ENCODE data around the gene TRIM51. TPM values are rescaled to one million over a fixed set of nuclear protein-coding genes. Genes with fewer than 3 reads are reported as not detected.
A peak's percentile ranks its signal among the peaks of the same experiment; 100 is the strongest.
"Not testable (repeated sequence)": the region's sequence is repeated elsewhere in the genome, so short reads cannot be mapped to it uniquely, and the experiment has no call there.

TRIM51 gene
- polyA plus RNA-seq, 2 of the 4 experiments (the other 2 are of a cell fraction), result not detected

DNA sequence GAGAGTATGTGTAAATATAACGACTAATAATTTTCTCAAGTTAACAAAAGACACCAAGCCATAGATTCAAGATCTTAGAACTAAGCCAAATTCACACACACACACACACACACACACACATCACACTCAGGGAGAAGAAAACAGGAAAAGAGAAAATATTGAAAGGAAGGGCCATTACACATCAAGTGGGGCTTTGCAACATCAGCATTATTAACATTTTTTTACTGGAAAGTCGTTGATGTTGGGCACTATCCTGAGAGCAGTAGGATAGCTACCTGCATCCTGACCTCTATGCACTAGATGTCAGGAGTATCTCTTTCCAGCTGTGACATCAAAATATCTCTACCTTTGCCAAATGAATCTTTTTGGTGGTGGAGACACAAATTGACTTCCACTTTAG is 35.6 kb upstream of the TRIM51 start:
- no peak for ATAC-seq
- Histone ChIP-seq H3K4me1 (no peaks in the 10 kb centered on the region), H3K4me3 (no peak overlapping the region), H3K9me3 (no peaks in the 10 kb centered on the region), H3K4me2 (no peak overlapping the region), H3K27ac (no peak overlapping the region)
- CTCF ChIA-PET, result interaction anchor here (0.6 kb wide), 1 partner anchor 498 kb away, joined by 3 read pairs; no protein-coding TSS in a partner anchor
- no peak for FAIRE-seq
- TF ChIP-seq, protein P1, sequence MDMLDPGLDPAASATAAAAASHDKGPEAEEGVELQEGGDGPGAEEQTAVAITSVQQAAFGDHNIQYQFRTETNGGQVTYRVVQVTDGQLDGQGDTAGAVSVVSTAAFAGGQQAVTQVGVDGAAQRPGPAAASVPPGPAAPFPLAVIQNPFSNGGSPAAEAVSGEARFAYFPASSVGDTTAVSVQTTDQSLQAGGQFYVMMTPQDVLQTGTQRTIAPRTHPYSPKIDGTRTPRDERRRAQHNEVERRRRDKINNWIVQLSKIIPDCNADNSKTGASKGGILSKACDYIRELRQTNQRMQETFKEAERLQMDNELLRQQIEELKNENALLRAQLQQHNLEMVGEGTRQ (IDR thresholded peaks at IDR 0.05), result no peak
- TF ChIP-seq MAFK (IDR thresholded peaks at IDR 0.05; ENCODE audit: partially characterized antibody) (peak; percentile 61), RCOR1 (IDR thresholded peaks at IDR 0.05; ENCODE audit: low read depth, low read length) (no peak), HOXB13 (CRISPR knock-in tag; IDR thresholded peaks at IDR 0.05; ENCODE audit: low read depth) (no peak)
- DNase-seq (ENCODE audit: low read depth in 1 of 2, low spot score in 1 of 2), result no peak
- POLR2A ChIA-PET, result no interaction called here
- WGBS (ENCODE audit: missing lambda C conversion rate), result 2% methylated on average over 2 of the region's 2 CpGs

DNA sequence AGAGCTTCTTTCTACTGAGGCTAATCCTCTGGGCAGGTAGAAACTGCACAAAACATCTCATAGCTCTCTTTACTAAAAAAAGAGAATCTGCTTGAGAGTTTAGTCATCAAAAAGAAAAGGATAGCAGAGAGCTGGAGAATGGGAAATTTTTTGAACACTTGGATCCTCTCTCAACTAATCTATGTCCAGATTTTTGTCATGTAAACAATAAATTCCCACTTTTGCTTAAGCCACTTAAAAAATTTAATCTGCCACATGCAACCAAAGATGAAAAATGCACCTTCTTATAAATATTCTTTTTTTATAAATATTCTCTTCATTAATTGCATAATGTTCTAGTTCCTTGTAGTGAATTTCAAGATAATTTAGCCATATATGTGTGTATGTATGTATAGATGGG is 34.1 kb upstream of the TRIM51 start:
- TF ChIP-seq MAFK (IDR thresholded peaks at IDR 0.05; ENCODE audit: partially characterized antibody) (peak; percentile 58), ZFP36 (IDR thresholded peaks at IDR 0.05; ENCODE audit: borderline replicate concordance, partially characterized antibody) (no peak)
- TF ChIP-seq, protein P2, sequence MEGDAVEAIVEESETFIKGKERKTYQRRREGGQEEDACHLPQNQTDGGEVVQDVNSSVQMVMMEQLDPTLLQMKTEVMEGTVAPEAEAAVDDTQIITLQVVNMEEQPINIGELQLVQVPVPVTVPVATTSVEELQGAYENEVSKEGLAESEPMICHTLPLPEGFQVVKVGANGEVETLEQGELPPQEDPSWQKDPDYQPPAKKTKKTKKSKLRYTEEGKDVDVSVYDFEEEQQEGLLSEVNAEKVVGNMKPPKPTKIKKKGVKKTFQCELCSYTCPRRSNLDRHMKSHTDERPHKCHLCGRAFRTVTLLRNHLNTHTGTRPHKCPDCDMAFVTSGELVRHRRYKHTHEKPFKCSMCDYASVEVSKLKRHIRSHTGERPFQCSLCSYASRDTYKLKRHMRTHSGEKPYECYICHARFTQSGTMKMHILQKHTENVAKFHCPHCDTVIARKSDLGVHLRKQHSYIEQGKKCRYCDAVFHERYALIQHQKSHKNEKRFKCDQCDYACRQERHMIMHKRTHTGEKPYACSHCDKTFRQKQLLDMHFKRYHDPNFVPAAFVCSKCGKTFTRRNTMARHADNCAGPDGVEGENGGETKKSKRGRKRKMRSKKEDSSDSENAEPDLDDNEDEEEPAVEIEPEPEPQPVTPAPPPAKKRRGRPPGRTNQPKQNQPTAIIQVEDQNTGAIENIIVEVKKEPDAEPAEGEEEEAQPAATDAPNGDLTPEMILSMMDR (IDR thresholded peaks at IDR 0.05), result no peak
- Histone ChIP-seq H3K4me2 (no peak overlapping the region), H3K4me1 (no peaks in the 10 kb centered on the region), H3K27ac (no peak overlapping the region), H3K4me3 (no peak overlapping the region), H3K9me3 (no peaks in the 10 kb centered on the region)
- no peak for ATAC-seq
- DNase-seq (ENCODE audit: low read depth in 1 of 2, low spot score in 1 of 2), result no peak
- no peak for FAIRE-seq
- ChIA-PET CTCF (no interaction called here), POLR2A (no interaction called here)

DNA sequence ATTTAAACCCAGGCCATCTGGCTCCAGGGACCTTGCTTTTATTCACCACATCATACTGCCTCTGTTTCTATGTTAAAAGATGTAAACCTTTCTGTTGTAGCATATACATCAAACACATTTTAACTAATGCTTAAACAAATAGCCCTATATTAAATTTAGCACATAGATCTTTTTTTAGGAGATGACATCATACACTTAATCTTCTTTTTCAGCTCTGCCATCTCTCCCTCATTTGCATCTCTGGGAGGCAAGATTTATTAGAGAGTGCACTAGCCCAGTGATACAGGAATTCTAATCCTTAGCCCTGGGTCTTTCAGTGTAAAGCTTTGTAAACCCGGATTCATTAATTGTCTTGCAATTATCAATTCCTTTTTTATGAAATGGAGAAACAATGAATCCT is 31.0 kb upstream of the TRIM51 start:
- H3K27ac ChIP-seq, result no peak overlapping the region
- FAIRE-seq (no peak), DNase-seq (ENCODE audit: low read depth in 1 of 2, low spot score in 1 of 2) (no peak), ATAC-seq (no peak)
- no peaks in the 10 kb centered on the region for H3K9me3 ChIP-seq
- TF ChIP-seq POLR2AphosphoS2 (conservative IDR thresholded peaks at IDR 0.05; ENCODE audit: low read length) (no peak), KDM1A (IDR thresholded peaks at IDR 0.05; ENCODE audit: low read depth) (no peak), BHLHE40 (IDR thresholded peaks at IDR 0.05; ENCODE audit: low read depth, low read length) (no peak), CBX8 (IDR thresholded peaks at IDR 0.05) (no peak), JUNB (IDR thresholded peaks at IDR 0.05) (no peak), FOSL2 (IDR thresholded peaks at IDR 0.05) (no peak), FOSL2 (CRISPR knock-in tag; IDR thresholded peaks at IDR 0.05) (no peak), ESRRA (IDR thresholded peaks at IDR 0.05; ENCODE audit: borderline replicate concordance, low read length) (no peak), ZNF302 (CRISPR knock-in tag; IDR thresholded peaks at IDR 0.05) (no peak), SMC3 (IDR thresholded peaks at IDR 0.05) (no peak), NFE2L2 (conservative IDR thresholded peaks at IDR 0.05; ENCODE audit: low read length) (no peak)
- TF ChIP-seq, protein P3, sequence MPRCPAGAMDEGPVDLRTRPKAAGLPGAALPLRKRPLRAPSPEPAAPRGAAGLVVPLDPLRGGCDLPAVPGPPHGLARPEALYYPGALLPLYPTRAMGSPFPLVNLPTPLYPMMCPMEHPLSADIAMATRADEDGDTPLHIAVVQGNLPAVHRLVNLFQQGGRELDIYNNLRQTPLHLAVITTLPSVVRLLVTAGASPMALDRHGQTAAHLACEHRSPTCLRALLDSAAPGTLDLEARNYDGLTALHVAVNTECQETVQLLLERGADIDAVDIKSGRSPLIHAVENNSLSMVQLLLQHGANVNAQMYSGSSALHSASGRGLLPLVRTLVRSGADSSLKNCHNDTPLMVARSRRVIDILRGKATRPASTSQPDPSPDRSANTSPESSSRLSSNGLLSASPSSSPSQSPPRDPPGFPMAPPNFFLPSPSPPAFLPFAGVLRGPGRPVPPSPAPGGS (IDR thresholded peaks at IDR 0.05), result no peak
- ChIA-PET POLR2A (no interaction called here), CTCF (no interaction called here)
- no peak overlapping the region for H3K4me3 ChIP-seq
- no peak overlapping the region for H3K4me2 ChIP-seq
- no peaks in the 10 kb centered on the region for H3K4me1 ChIP-seq
- 0% methylated on average over 1 of the region's 1 CpG for WGBS (ENCODE audit: missing lambda C conversion rate)

DNA sequence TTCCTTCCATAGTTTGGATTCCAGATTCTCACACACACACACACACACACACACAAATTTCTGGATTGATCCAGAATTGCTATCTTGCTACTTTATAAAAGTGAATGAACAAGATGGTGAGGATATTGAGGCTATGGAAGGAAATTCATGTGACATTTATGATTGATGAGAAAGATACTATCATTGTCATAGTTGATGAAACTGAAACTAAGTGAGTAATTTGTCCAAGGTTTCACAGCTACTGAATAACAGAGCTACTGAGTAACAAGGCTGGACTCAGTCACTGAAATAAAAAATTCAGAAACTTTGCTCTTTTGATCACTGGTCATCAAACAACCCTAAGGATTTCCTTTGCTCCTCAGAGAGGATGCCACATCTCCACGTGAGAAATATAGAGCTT is 28.4 kb upstream of the TRIM51 start:
- 0% methylated on average over 1 of the region's 1 CpG for WGBS (ENCODE audit: missing lambda C conversion rate)
- CTCF ChIA-PET, result no interaction called here
- no peak for ATAC-seq
- no peak for FAIRE-seq
- no peaks in the 10 kb centered on the region for H3K4me1 ChIP-seq
- H3K9me3 ChIP-seq, result no peaks in the 10 kb centered on the region
- no peak overlapping the region for H3K4me2 ChIP-seq
- no peak overlapping the region for H3K27ac ChIP-seq
- no peak overlapping the region for H3K4me3 ChIP-seq
- POLR2A ChIA-PET, result no interaction called here
- TF ChIP-seq EP300 (IDR thresholded peaks at IDR 0.05), result no peak
- no peak for TF ChIP-seq EHF (CRISPR knock-in tag; IDR thresholded peaks at IDR 0.05)
- no peak for TF ChIP-seq NFE2L2 (conservative IDR thresholded peaks at IDR 0.05; ENCODE audit: low read length)
- TF ChIP-seq MAFK (IDR thresholded peaks at IDR 0.05; ENCODE audit: partially characterized antibody), result no peak
- no peak for TF ChIP-seq SMC3 (IDR thresholded peaks at IDR 0.05)
- no peak for DNase-seq (ENCODE audit: low read depth in 1 of 2, low spot score in 1 of 2)

DNA sequence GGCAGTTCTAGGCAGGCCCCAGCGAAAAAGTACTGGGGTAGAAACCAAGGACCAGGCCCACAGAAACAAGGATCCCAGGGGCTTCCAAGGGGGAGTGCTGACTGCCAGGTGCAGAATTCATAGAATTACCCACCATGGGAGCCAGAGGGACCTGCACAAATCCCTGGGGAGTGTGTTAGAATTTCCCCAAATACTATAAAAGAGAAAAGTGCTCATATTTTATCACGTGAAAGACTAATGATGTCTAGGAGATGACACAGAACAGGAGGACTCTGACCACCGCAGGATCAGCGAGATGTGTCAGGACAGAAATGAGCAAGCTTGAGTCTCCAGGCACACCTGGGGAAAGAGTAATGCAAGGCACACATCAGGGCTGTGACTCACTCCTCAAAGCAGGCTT is 15.7 kb upstream of the TRIM51 start:
- CTCF ChIA-PET; H3K4me3 ChIP-seq; H3K9me3 ChIP-seq; FAIRE-seq; DNase-seq (ENCODE audit: low read depth in 1 of 2, low spot score in 1 of 2); H3K4me2 ChIP-seq; POLR2A ChIA-PET; ATAC-seq; H3K4me1 ChIP-seq; H3K27ac ChIP-seq: not testable (repeated sequence)
- 10% methylated on average over 3 of the region's 4 CpGs for WGBS (ENCODE audit: missing lambda C conversion rate)

DNA sequence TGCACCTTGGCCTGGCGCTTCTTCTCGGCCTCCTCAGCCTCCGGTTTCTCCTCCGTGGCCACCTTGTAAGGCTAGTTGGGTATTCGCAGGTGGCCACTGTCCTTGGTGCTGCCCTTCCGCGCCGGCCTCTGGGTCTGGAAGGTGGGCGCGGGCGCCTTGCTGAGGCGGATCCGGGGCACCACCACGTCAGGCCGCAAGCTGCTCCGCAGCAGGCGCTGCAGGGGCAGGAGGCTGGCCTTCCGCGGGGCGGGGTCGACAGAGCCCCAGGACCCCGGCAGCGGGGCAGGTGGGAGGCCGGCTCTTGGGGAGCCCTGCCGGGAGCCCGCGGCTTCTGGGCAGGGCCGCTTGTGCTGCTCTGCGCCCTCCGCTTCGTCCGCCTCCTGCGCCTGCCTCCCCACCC is 10.4 kb upstream of the TRIM51 start:
- FAIRE-seq; H3K9me3 ChIP-seq; DNase-seq (ENCODE audit: low read depth in 1 of 2, low spot score in 1 of 2); POLR2A ChIA-PET; H3K4me3 ChIP-seq; ATAC-seq; H3K27ac ChIP-seq; CTCF ChIA-PET; H3K4me1 ChIP-seq; H3K4me2 ChIP-seq: not testable (repeated sequence)
- WGBS (ENCODE audit: missing lambda C conversion rate), result 74% methylated on average over 4 of the region's 33 CpGs

DNA sequence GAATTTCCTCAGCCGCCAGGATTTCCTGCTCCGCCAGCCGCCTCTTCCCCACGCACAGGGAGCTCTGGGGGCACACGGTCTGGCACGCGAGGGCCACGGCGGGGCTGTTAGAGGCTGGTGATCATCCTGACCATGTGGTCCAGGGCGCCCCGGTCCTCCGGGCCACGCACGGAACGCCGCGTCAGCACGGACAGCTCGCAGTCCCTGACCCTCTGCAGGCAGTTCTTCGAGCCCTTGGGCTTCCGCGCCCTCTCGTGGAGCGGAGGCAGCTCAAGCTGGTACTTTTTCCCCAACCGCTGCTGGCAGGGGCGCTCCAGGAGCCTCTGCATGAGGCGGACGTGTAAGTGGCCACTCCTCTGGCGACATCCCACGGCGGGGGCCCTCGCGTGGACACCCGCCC is 10.0 kb upstream of the TRIM51 start:
- DNase-seq (ENCODE audit: low read depth in 1 of 2, low spot score in 1 of 2); CTCF ChIA-PET; H3K27ac ChIP-seq; ATAC-seq; H3K4me2 ChIP-seq; H3K9me3 ChIP-seq; H3K4me3 ChIP-seq; FAIRE-seq; POLR2A ChIA-PET; H3K4me1 ChIP-seq: not testable (repeated sequence)
- WGBS (ENCODE audit: missing lambda C conversion rate), result 72% methylated on average over 18 of the region's 34 CpGs

Data from A549 (cell line).